Measurements from ENCODE around the gene DNLZ. TPM values are rescaled to one million over a fixed set of nuclear protein-coding genes. Genes with fewer than 3 reads are reported as not detected.

Gene DNLZ
- total and polyA plus RNA-seq, 11 donors = 21.3 to 67.8 (median 33.6) TPM

- no peak for TF ChIP-seq POLR2A (IDR thresholded peaks at IDR 0.05)
- no peak for TF ChIP-seq CTCF (IDR thresholded peaks at IDR 0.05)
- no peak for DNase-seq
- ATAC-seq = no peak
- WGBS, 4 donors = 86 to 92% (median 90%) methylated on average over 13 to 16 of the region's 16 CpGs
- Histone ChIP-seq H3K27ac (no peak overlapping the region), H3K4me3 (no peak overlapping the region), H3K27me3 (no peaks in the 10 kb centered on the region), H3K9me3 (peaks cover 0 to 21% (median 4%) of the 10 kb centered on the region in 12 donors), H3K4me1 (no peaks in the 10 kb centered on the region), H3K36me3 (no peaks in the 10 kb centered on the region)
- intact Hi-C loops (cut with DNase I) = no loop called here
These were observed 45.8 kb downstream of the DNLZ start for GRCh38 chr9:136317695-136318094.

DNA sequence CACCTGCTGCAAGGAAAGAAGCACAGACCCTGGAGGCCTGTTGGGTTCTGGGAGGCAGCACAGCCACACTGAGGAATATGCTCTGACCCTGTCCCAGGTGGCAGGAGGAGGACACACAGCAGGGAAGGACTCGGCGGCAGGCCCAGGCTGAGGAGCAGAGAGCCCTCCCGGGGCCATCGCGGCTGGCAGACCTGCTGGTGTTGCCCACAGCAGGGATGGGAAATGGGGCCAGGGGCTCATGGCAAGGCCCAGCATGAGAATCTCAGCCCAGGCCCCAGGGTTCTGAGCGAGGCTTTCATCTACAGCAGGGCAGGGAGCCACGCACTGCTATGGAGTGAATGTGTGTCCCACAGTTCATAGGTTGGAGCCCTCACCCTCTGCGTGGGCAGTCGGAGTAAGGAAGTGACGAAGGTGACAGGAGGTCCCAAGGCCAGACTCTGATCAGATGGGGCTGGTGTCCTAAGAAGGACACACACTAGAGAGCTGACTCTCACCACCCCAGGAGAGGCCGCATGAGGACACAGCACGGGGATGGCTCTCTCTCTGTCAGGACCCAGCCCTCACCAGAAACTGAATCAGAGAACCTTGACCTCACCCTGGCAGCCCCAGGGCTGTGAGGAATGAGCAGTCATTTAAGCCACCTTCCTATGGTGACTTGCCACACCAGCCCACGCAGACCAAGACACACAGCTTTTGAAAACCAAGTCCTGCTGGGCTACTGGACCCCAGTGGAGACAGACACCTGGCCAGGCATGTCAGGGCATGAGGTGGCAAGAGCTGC is 46.5 kb downstream of the DNLZ start:
- H3K27me3 ChIP-seq = no peaks in the 10 kb centered on the region
- H3K36me3 ChIP-seq = no peaks in the 10 kb centered on the region
- ATAC-seq = no peak
- TF ChIP-seq CTCF (IDR thresholded peaks at IDR 0.05) (no peak), POLR2A (IDR thresholded peaks at IDR 0.05) (no peak)
- no peaks in the 10 kb centered on the region for H3K4me1 ChIP-seq
- peaks cover 0 to 21% (median 4%) of the 10 kb centered on the region in 12 donors for H3K9me3 ChIP-seq
- H3K4me3 ChIP-seq = no peak overlapping the region
- WGBS, 4 donors = 80 to 91% (median 85%) methylated on average over 6 to 13 of the region's 13 CpGs
- intact Hi-C loops (cut with DNase I) = no loop called here
- no peak overlapping the region for H3K27ac ChIP-seq
- DNase-seq = no peak

DNA sequence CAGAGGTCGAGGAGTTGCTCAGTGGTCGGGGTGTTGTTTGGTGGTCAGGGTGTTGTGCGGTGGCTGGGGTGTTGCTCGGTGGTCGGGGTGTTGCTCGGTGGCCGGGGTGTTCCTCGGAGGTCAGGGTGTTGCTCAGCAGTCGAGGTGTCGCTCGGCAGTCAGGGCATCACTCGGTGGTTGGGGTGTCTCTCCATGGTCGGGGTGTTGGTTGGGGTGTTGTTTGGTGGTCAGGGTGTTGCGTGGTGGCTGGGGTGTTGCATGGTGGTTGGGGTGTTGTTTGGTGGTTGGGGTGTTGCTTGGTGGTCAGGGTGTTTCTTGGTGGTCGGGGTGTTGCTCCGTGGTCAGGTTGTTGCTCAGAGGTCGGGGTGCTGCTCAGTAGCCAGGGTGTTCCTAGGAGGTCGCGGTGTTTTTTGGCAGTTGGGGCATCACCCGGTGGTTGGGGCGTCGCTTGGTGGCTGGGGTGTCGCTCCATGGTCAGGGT is 47.2 kb downstream of the DNLZ start:
- DNase-seq = no peak
- no peaks in the 10 kb centered on the region for H3K4me1 ChIP-seq
- WGBS, 4 donors = 93 to 96% (median 95%) methylated on average over 22 to 23 of the region's 23 CpGs
- TF ChIP-seq CTCF (IDR thresholded peaks at IDR 0.05) = no peak
- H3K36me3 ChIP-seq = no peaks in the 10 kb centered on the region
- no peak overlapping the region for H3K4me3 ChIP-seq
- H3K9me3 ChIP-seq = peaks cover 0 to 18% (median 4%) of the 10 kb centered on the region in 12 donors
- ATAC-seq = no peak
- H3K27ac ChIP-seq = no peak overlapping the region
- peaks cover 0 to 6% (median 0%) of the 10 kb centered on the region in 9 donors for H3K27me3 ChIP-seq
- intact Hi-C loops (cut with DNase I) = no loop called here

DNA sequence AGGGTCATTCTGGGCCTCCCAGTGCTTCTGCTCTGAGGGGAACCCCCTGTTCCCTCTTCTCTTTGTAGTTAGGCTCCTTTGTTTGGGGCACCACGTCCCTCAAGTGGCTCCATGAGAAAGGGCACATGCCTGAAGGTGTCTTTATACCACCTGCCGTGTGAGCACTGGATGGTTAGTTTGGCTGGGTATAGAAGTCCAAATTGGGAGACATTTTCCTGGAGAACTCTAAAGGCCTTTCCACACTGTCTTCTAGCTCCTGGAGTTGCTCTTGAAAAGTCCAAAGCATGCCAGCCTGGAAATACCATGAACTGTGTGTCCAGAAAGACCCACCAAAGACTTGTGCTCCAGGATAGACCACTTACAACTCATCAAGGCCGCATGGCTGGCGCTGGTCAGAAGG is 48.6 kb downstream of the DNLZ start:
- ATAC-seq = no peak
- no peak for TF ChIP-seq CTCF (IDR thresholded peaks at IDR 0.05)
- TF ChIP-seq POLR2A (IDR thresholded peaks at IDR 0.05) = no peak
- Histone ChIP-seq H3K4me3 (no peak overlapping the region), H3K4me1 (no peaks in the 10 kb centered on the region), H3K36me3 (no peaks in the 10 kb centered on the region), H3K27ac (no peak overlapping the region), H3K9me3 (peaks cover 0 to 14% (median 3%) of the 10 kb centered on the region in 12 donors), H3K27me3 (peaks cover 0 to 18% (median 4%) of the 10 kb centered on the region in 9 donors)
- WGBS, 4 donors = 84 to 93% (median 85%) methylated on average over 4 of the region's 4 CpGs
- DNase-seq = no peak
- intact Hi-C loops (cut with DNase I) = loop anchor here in 2 of 10 donors (5.0 kb wide), 2 partner anchors 82 to 87 kb away; partner anchors contain the start of gene SNAPC4 (in 1 of the 2)

Measured in heart left ventricle (tissue), 16 donors.